ENCODE results near the gene SLC46A1.

DNA sequence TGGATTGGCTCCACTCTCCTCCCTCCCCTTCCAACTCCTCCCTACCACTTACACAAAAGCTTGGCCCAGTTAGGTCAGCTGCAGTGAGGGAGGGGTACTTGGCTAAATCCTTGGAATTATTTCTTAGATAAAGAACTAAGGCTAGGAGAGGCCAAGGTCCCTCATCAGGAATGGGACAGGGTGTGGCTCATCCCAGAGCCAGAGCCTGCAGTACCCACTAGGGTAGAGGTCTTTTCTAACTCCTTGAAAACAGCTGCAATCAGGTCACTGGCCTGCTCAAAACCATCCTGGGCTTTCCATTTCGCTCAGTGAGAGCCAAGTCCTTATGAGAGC is 1.9 kb upstream of the SLC46A1 start:
- TF ChIP-seq, protein P1, sequence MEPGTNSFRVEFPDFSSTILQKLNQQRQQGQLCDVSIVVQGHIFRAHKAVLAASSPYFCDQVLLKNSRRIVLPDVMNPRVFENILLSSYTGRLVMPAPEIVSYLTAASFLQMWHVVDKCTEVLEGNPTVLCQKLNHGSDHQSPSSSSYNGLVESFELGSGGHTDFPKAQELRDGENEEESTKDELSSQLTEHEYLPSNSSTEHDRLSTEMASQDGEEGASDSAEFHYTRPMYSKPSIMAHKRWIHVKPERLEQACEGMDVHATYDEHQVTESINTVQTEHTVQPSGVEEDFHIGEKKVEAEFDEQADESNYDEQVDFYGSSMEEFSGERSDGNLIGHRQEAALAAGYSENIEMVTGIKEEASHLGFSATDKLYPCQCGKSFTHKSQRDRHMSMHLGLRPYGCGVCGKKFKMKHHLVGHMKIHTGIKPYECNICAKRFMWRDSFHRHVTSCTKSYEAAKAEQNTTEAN (CRISPR knock-in tag; conservative IDR thresholded peaks at IDR 0.05): no peak
- TF ChIP-seq RAD21 (CRISPR knock-in tag; IDR thresholded peaks at IDR 0.05) (no peak), GABPB1 (CRISPR knock-in tag; IDR thresholded peaks at IDR 0.05) (no peak), NR2F2 (IDR thresholded peaks at IDR 0.05; ENCODE audit: borderline replicate concordance, low read depth) (no peak), FOSL2 (CRISPR knock-in tag; IDR thresholded peaks at IDR 0.05) (no peak), STAT5B (CRISPR knock-in tag; IDR thresholded peaks at IDR 0.05) (no peak), SMARCC2 (IDR thresholded peaks at IDR 0.05) (no peak), BCLAF1 (IDR thresholded peaks at IDR 0.05) (no peak), POLR2A (IDR thresholded peaks at IDR 0.05; ENCODE audit: insufficient read depth in 1 of 2, low read depth in 2 of 2, low read length in 2 of 2) (no peak), GABPA (IDR thresholded peaks at IDR 0.05; ENCODE audit: low read depth, low read length) (no peak), GABPA (CRISPR knock-in tag; IDR thresholded peaks at IDR 0.05; ENCODE audit: low read depth) (no peak), ZNF792 (CRISPR knock-in tag; IDR thresholded peaks at IDR 0.05) (no peak), ZNF274 (CRISPR knock-in tag; IDR thresholded peaks at IDR 0.05) (no peak)
- TF ChIP-seq, protein P2, sequence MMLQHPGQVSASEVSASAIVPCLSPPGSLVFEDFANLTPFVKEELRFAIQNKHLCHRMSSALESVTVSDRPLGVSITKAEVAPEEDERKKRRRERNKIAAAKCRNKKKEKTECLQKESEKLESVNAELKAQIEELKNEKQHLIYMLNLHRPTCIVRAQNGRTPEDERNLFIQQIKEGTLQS (CRISPR knock-in tag; IDR thresholded peaks at IDR 0.05): no peak
